PFSK-1 (cell line): Measurements from ENCODE around the gene MSI2.

ENCODE experiments used
- FOXP2 ChIP-seq: optimal IDR thresholded peaks from 2 replicates; pipeline ENCODE3; 2011; ENCODE audit warnings: borderline replicate concordance, control low read depth, inconsistent platforms; ENCODE audit not compliant: insufficient read depth; ENCODE audit errors: extremely low read length, extremely low read depth
- POLR2AphosphoS5 ChIP-seq: IDR thresholded peaks from 2 replicates; pipeline ENCODE4 v1.6.1; 2012; ENCODE audit warnings: low read depth, mild to moderate bottlenecking, control low read depth, low read length, moderate library complexity
- SIN3A ChIP-seq: IDR thresholded peaks from 2 replicates; pipeline ENCODE4 v1.6.1; 2012; ENCODE audit warnings: mild to moderate bottlenecking, low read length, moderate library complexity, borderline replicate concordance; ENCODE audit not compliant: insufficient read depth
- TAF1 ChIP-seq: IDR thresholded peaks from 2 replicates; pipeline ENCODE4 v1.6.1; 2012; ENCODE audit warnings: low read length, control low read depth, borderline replicate concordance; ENCODE audit not compliant: insufficient read depth
- TF ChIP-seq, protein P1 (sequence below), 2 experiments: IDR thresholded peaks; 2 replicates each; pipeline versions ENCODE4 v1.6.1 to v1.8.0; 2011 to 2012; ENCODE audit warnings: low read depth in 2 of 2, low read length in 2 of 2, control low read depth in 1 of 2, inconsistent platforms in 1 of 2, mild to moderate bottlenecking in 1 of 2, moderate library complexity in 1 of 2; ENCODE audit not compliant: insufficient read depth in 1 of 2

MSI2 gene

DNA sequence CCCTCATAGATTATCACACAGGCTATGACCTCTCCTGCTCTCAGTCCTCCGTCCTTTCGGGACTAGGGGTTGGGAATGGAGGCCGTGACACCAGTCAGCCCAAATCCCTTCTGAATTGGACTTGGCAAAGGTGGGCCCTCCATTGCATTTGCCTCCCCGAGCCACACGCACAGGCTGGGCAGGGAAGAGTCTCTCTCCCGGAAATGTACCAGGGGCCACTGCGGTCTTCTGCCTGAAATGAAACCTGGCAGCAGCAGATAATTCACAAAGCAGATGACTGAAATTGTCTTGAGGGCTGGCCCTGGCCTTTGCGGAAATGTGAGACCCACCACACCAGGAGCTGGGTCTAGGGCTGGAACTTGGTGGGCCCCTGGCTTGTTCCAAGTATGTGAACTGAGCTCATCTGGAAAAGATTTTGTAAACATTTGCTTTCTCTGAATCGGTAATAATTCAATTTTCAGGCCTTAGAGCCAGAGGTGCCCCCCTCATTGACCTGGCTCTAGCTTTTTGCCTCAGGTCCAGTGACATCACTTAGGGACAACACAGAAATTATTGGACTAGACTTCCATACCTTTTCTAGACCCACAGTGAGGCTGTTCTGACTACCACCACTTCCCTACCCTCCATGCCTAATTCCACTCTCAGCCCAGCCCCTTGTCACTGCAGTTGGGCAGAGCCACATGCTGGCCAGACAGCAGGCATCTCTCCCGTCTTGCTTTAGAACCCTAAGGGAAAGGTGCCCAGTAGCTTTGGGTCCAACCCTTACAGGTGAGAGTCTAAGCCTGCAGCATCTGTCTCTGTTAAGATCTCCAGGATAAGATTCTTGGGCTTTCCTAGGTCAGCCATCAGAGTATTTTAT is 413.6 kb downstream of the MSI2 start:
- TF ChIP-seq SIN3A (no peak), FOXP2 (no peak), TAF1 (no peak), POLR2AphosphoS5 (no peak)
- TF ChIP-seq, protein P1, sequence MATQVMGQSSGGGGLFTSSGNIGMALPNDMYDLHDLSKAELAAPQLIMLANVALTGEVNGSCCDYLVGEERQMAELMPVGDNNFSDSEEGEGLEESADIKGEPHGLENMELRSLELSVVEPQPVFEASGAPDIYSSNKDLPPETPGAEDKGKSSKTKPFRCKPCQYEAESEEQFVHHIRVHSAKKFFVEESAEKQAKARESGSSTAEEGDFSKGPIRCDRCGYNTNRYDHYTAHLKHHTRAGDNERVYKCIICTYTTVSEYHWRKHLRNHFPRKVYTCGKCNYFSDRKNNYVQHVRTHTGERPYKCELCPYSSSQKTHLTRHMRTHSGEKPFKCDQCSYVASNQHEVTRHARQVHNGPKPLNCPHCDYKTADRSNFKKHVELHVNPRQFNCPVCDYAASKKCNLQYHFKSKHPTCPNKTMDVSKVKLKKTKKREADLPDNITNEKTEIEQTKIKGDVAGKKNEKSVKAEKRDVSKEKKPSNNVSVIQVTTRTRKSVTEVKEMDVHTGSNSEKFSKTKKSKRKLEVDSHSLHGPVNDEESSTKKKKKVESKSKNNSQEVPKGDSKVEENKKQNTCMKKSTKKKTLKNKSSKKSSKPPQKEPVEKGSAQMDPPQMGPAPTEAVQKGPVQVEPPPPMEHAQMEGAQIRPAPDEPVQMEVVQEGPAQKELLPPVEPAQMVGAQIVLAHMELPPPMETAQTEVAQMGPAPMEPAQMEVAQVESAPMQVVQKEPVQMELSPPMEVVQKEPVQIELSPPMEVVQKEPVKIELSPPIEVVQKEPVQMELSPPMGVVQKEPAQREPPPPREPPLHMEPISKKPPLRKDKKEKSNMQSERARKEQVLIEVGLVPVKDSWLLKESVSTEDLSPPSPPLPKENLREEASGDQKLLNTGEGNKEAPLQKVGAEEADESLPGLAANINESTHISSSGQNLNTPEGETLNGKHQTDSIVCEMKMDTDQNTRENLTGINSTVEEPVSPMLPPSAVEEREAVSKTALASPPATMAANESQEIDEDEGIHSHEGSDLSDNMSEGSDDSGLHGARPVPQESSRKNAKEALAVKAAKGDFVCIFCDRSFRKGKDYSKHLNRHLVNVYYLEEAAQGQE (IDR thresholded peaks at IDR 0.05; ENCODE audit: insufficient read depth in 1 of 2, low read depth in 2 of 2, low read length in 2 of 2): no peak

- no peak for TF ChIP-seq FOXP2
- no peak for TF ChIP-seq POLR2AphosphoS5
- no peak for TF ChIP-seq SIN3A
- TF ChIP-seq, protein P1 (IDR thresholded peaks at IDR 0.05; ENCODE audit: insufficient read depth in 1 of 2, low read depth in 2 of 2, low read length in 2 of 2): no peak
- TF ChIP-seq TAF1: no peak
Observed at GRCh38 chr17:57670769-57671569, 414.6 kb downstream of the MSI2 start.

- TF ChIP-seq FOXP2 (peak; percentile 59), TAF1 (no peak)
- TF ChIP-seq, protein P1 (IDR thresholded peaks at IDR 0.05; ENCODE audit: insufficient read depth in 1 of 2, low read depth in 2 of 2, low read length in 2 of 2): no peak
Observed at GRCh38 chr17:57671667-57672632, 415.6 kb downstream of the MSI2 start.

- TF ChIP-seq POLR2AphosphoS5 (no peak), TAF1 (no peak), FOXP2 (no peak), SIN3A (no peak)
- TF ChIP-seq, protein P1 (IDR thresholded peaks at IDR 0.05; ENCODE audit: insufficient read depth in 1 of 2, low read depth in 2 of 2, low read length in 2 of 2): no peak
Observed at GRCh38 chr17:57672971-57673370, 416.6 kb downstream of the MSI2 start.
